HL-60 (cell line): Measurements from ENCODE around the gene WBP2.

Source experiments
- DNase-seq, 2 experiments: peaks; one replicate each; pipeline ENCODE4 v3.0.0-alpha.2; 2010 to 2020; ENCODE audit warnings: low read depth in 1 of 2, low spot score in 1 of 2
- H3K27ac ChIP-seq: fragments of 250-450 bp; sonication (Bioruptor Pico); replicated peaks from 2 replicates; pipeline ENCODE4 v1.5.1; 2020; ENCODE audit warnings: mild to moderate bottlenecking, moderate library complexity
- H3K27me3 ChIP-seq: fragments of 250-450 bp; sonication (Bioruptor Pico); 2 replicates; pipeline ENCODE4 v1.5.1; 2021; ENCODE audit warnings: mild to moderate bottlenecking, moderate library complexity; ENCODE audit not compliant: insufficient read depth, poor library complexity, severe bottlenecking
- H3K4me3 ChIP-seq: replicated peaks from 2 replicates; pipeline ENCODE4 v1.5.1; 2011; ENCODE audit warnings: mild to moderate bottlenecking, control low read depth, low read length; ENCODE audit not compliant: insufficient read depth
- GABPA ChIP-seq: IDR thresholded peaks from 2 replicates; pipeline ENCODE4 v1.6.1; 2012; ENCODE audit warnings: low read depth
- POLR2AphosphoS5 ChIP-seq: IDR thresholded peaks from 2 replicates; pipeline ENCODE4 v1.6.1; 2012; ENCODE audit warnings: low read depth
- REST ChIP-seq: IDR thresholded peaks from 2 replicates; pipeline ENCODE4 v1.6.1; 2012; ENCODE audit warnings: low read depth; ENCODE audit not compliant: insufficient replicate concordance
- SPI1 ChIP-seq: IDR thresholded peaks from 2 replicates; pipeline ENCODE4 v1.6.1; 2012; ENCODE audit warnings: low read depth, mild to moderate bottlenecking, borderline replicate concordance
- TF ChIP-seq, protein P1 (sequence below): IDR thresholded peaks from one replicate; pipeline ENCODE4 v1.5.1; 2011; ENCODE audit warnings: low read length, control low read depth, inconsistent platforms; ENCODE audit not compliant: insufficient read depth

Gene WBP2

GRCh38 chr17:75837899-75838298 lies 17.2 kb downstream of the WBP2 start:
- Histone ChIP-seq H3K4me3 (no peak overlapping the region), H3K27ac (no peak overlapping the region), H3K27me3 (no peaks in the 10 kb centered on the region)
- TF ChIP-seq SPI1 (no peak), GABPA (no peak), POLR2AphosphoS5 (no peak), REST (no peak)
- TF ChIP-seq, protein P1, sequence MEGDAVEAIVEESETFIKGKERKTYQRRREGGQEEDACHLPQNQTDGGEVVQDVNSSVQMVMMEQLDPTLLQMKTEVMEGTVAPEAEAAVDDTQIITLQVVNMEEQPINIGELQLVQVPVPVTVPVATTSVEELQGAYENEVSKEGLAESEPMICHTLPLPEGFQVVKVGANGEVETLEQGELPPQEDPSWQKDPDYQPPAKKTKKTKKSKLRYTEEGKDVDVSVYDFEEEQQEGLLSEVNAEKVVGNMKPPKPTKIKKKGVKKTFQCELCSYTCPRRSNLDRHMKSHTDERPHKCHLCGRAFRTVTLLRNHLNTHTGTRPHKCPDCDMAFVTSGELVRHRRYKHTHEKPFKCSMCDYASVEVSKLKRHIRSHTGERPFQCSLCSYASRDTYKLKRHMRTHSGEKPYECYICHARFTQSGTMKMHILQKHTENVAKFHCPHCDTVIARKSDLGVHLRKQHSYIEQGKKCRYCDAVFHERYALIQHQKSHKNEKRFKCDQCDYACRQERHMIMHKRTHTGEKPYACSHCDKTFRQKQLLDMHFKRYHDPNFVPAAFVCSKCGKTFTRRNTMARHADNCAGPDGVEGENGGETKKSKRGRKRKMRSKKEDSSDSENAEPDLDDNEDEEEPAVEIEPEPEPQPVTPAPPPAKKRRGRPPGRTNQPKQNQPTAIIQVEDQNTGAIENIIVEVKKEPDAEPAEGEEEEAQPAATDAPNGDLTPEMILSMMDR: no peak
- no peak for DNase-seq

DNA sequence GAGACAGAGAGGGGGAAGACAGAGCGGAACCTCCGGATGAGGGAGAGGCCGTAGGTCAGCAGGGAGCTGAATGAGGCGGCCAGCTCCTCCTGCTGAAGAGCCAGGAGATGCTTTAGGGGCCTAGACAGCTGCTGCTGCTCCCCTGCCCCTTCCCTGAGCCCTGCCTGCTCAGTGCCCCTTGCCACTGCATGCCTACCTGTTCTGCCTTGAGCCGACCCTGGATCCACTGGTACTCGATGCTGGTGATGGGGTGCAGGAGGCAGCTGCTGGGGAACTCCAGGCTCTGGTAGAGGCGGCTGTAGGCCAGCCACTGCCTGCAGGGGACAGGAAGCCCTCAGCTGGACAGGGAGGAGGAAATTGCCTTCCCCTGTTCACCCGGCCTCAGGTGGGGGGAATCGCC lies 18.5 kb downstream of the WBP2 start:
- H3K27me3 ChIP-seq: no peaks in the 10 kb centered on the region
- H3K4me3 ChIP-seq: no peak overlapping the region
- no peak for DNase-seq
- TF ChIP-seq GABPA (no peak), POLR2AphosphoS5 (no peak; the same call in 1 of the 2 replicates), REST (no peak), SPI1 (no peak)
- TF ChIP-seq, protein P1: no peak
- no peak overlapping the region for H3K27ac ChIP-seq

GRCh38 chr17:75835654-75835987 lies 19.5 kb downstream of the WBP2 start:
- no peak overlapping the region for H3K4me3 ChIP-seq
- H3K27me3 ChIP-seq: no peaks in the 10 kb centered on the region
- H3K27ac ChIP-seq: no peak overlapping the region
- TF ChIP-seq GABPA: no peak
- TF ChIP-seq REST: no peak
- TF ChIP-seq, protein P1: no peak
- TF ChIP-seq POLR2AphosphoS5: no peak
- TF ChIP-seq SPI1: no peak
- DNase-seq: no peak
